DLD1 (cell line): ENCODE data around the gene GLUD1.

Experiments
- in situ Hi-C: cut with HindIII; loops from 2 replicates; pipeline ENCODE4 v1.10.0; 2017; ENCODE audit warnings: low sequenced_read_pairs

Gene GLUD1

DNA sequence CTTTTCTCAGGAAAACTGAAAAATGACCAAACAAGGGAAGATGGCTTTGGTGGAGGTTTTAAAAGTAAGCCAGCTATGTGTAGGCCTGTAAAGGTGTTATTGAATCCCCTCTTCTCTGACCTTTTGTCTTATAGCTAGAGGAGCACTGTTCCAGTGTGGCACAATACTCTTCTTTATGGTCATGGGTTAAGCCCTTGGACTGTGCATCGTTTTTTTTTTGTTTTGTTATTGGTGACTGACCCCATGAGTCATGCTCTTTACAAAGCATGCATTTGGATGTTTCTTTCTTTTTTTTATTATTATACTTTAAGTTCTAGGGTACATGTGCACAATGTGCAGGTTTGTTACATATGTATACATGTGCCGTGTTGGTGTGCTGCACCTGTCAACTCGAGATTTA lies 94.2 kb downstream of the GLUD1 start:
- in situ Hi-C loops = no loop called here
